ENCODE results near the gene SREBF2. TPM values are rescaled to one million over a fixed set of nuclear protein-coding genes. Genes with fewer than 3 reads are reported as not detected.
A peak's percentile ranks its signal among the peaks of the same experiment; 100 is the strongest.

The SREBF2 gene
- total RNA-seq, 1 donor from 2014 or later = 200 TPM

DNA sequence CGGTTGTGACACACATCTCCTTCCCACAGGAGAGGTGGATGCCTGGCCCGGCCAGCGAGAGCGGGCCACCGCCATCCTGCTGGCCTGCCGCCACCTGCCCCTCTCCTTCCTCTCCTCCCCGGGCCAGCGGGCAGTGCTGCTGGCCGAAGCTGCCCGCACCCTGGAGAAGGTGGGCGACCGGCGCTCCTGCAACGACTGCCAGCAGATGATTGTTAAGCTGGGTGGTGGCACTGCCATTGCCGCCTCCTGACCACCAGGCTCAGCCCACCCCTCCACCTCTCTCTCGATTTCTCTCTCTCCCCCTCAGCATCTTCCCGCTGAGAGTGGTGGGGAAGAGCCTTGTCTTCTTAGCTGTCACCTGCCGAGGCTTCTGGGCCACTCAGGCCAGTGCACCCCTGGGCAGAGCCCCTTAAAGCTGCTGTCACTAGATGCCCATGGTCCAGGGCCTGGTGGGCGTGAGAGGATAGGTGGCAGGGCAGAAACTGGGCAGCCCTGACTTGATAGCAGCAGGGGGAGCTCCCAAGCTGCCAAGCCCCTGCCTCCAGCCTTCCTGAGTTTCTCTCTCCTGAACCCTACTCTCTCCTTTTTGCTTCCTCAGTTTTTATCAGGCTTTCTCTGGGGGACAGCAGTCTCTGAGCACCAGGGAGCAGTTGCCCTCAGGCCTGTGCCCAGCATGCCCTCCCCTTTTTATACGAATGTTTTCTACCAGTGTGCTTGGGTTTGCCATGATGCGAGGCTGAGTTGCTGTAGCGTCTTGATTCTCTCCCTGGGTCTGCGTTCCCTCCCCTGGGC lies 72.7 kb downstream of the SREBF2 start:
- peaks cover 9% of the 10 kb centered on the region for H3K4me1 Mint-ChIP-seq (ENCODE audit: unreplicated experiment)
- peak overlapping the region; percentile 51 for H3K4me3 Mint-ChIP-seq (ENCODE audit: unreplicated experiment)
- peaks cover 24% of the 10 kb centered on the region for H3K36me3 Mint-ChIP-seq (ENCODE audit: low read depth, unreplicated experiment)
- DNase-seq (ENCODE audit: low spot score) = no peak
- H3K27ac Mint-ChIP-seq (ENCODE audit: unreplicated experiment) = no peak overlapping the region
- peaks cover 7% of the 10 kb centered on the region for H3K27me3 Mint-ChIP-seq (ENCODE audit: unreplicated experiment)
- no peaks in the 10 kb centered on the region for H3K9me3 Mint-ChIP-seq (ENCODE audit: unreplicated experiment)
- no peak for TF ChIP-seq CTCF (IDR thresholded peaks at IDR 0.05; ENCODE audit: unreplicated experiment)

- H3K27ac Mint-ChIP-seq (ENCODE audit: unreplicated experiment) = no peak overlapping the region
- H3K4me3 Mint-ChIP-seq (ENCODE audit: unreplicated experiment) = peak overlapping the region; percentile 45
- H3K27me3 Mint-ChIP-seq (ENCODE audit: unreplicated experiment) = peaks cover 13% of the 10 kb centered on the region
- DNase-seq (ENCODE audit: low spot score) = no peak
- H3K36me3 Mint-ChIP-seq (ENCODE audit: low read depth, unreplicated experiment) = peaks cover 22% of the 10 kb centered on the region
- H3K9me3 Mint-ChIP-seq (ENCODE audit: unreplicated experiment) = no peaks in the 10 kb centered on the region
- H3K4me1 Mint-ChIP-seq (ENCODE audit: unreplicated experiment) = peaks cover 9% of the 10 kb centered on the region
- TF ChIP-seq CTCF (IDR thresholded peaks at IDR 0.05; ENCODE audit: unreplicated experiment) = no peak
Measured at GRCh38 chr22:41906822-41907221, 73.9 kb downstream of the SREBF2 start.

DNA sequence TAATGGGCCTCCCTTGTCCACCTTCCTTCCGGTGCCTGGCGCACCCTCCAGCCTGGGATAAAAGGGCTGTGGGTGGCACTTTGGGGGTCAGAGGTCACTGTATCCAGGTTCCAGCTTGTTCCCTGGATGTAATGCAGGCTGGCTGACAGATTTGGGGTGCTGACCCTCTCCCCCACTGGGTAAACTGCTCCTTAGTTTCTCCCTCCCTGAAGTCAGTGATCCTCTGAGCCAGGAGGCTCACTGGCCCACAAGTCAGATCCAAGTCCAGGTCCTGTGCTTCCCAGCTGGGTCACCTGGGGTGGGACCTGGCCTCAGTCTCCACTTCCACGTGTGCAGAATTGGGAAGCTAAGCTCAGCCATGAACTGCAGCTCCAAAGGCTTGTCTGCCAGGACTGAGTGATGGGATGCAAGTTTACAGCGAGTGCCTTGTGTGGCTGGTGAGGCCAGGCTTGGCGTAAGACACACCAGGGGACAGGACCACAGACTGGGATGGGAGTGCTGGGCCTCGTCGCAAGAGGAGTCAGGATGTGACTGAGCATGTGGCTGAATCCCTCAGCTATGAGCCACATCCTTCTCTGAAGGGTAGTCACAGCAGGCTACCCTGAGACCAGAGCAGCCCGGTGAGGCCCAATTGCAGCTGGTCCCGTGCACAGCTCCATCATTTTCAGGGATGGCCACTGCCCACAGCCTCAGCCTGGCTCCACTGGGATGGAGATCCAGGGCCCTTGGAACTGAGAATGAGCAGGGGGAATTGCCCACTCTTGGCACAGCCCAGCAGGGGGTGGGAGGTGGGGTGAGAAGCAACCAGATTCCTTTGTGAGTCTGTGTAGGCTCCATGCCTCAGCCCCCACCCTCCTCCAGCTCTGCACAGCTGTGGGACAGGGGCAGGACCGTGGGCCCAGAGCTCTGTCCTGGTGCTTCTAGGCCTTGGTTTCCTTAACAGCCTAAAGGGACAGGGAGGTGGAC lies 74.8 kb downstream of the SREBF2 start:
- H3K4me3 Mint-ChIP-seq (ENCODE audit: unreplicated experiment) = no peak overlapping the region
- TF ChIP-seq CTCF (IDR thresholded peaks at IDR 0.05; ENCODE audit: unreplicated experiment) = no peak
- peaks cover 18% of the 10 kb centered on the region for H3K36me3 Mint-ChIP-seq (ENCODE audit: low read depth, unreplicated experiment)
- no peak overlapping the region for H3K27ac Mint-ChIP-seq (ENCODE audit: unreplicated experiment)
- peak; percentile 12 for DNase-seq (ENCODE audit: low spot score)
- peaks cover 9% of the 10 kb centered on the region for H3K4me1 Mint-ChIP-seq (ENCODE audit: unreplicated experiment)
- peaks cover 20% of the 10 kb centered on the region for H3K27me3 Mint-ChIP-seq (ENCODE audit: unreplicated experiment)
- H3K9me3 Mint-ChIP-seq (ENCODE audit: unreplicated experiment) = no peaks in the 10 kb centered on the region

- Mint-ChIP-seq H3K27ac (ENCODE audit: unreplicated experiment) (no peak overlapping the region), H3K4me3 (ENCODE audit: unreplicated experiment) (no peak overlapping the region), H3K27me3 (ENCODE audit: unreplicated experiment) (peaks cover 25% of the 10 kb centered on the region), H3K4me1 (ENCODE audit: unreplicated experiment) (peaks cover 9% of the 10 kb centered on the region), H3K9me3 (ENCODE audit: unreplicated experiment) (no peaks in the 10 kb centered on the region), H3K36me3 (ENCODE audit: low read depth, unreplicated experiment) (peaks cover 15% of the 10 kb centered on the region)
- peak; percentile 15 for DNase-seq (ENCODE audit: low spot score)
- TF ChIP-seq CTCF (IDR thresholded peaks at IDR 0.05; ENCODE audit: unreplicated experiment) = no peak
Measured at GRCh38 chr22:41908411-41909309, 75.8 kb downstream of the SREBF2 start.

Data from endothelial cell (in vitro differentiated cells).